Natural killer cell (primary cell): ENCODE results near the gene ZNF408. TPM values are rescaled to one million over a fixed set of nuclear protein-coding genes. Genes with fewer than 3 reads are reported as not detected.

Source experiments
- ATAC-seq, 3 donors: fragments of 150-1000 bp in 2 of 3; fragments of 200-7000 bp in 1 of 3; cut with Tn5 transposase; 1 replicate in 1 of 3; 2 replicates in 2 of 3; pipeline ENCODE4 v1.10.0; 2021; ENCODE audit warnings: mild to moderate bottlenecking in 2 of 3, moderate library complexity in 2 of 3
- DNase-seq, 2 donors: peaks; one replicate each; pipeline versions ENCODE4 v3.0.0 to v3.0.0-alpha.2; 2013 to 2021; ENCODE audit warnings: mixed read lengths in 1 of 2
- H3K27ac ChIP-seq: one replicate; pipeline ENCODE4 v1.5.1; 2013; ENCODE audit warnings: mild to moderate bottlenecking, low read length
- H3K27me3 ChIP-seq: one replicate; pipeline ENCODE4 v1.6.1; 2013; ENCODE audit warnings: low read length; ENCODE audit not compliant: control insufficient read depth, insufficient read depth
- H3K36me3 ChIP-seq: one replicate; pipeline ENCODE4 v1.6.1; 2013; ENCODE audit warnings: low read length; ENCODE audit not compliant: control insufficient read depth, insufficient read depth
- H3K4me1 ChIP-seq: one replicate; pipeline ENCODE4 v1.6.1; 2013; ENCODE audit warnings: low read length; ENCODE audit not compliant: control insufficient read depth, insufficient read depth
- H3K4me3 ChIP-seq: one replicate; pipeline ENCODE4 v1.5.1; 2013; ENCODE audit warnings: low read length
- H3K9me3 ChIP-seq: one replicate; pipeline ENCODE4 v1.6.1; 2013; ENCODE audit warnings: low read length; ENCODE audit not compliant: control insufficient read depth, insufficient read depth
- H3K27ac Mint-ChIP-seq, 2 donors: one replicate each; pipeline ENCODE4 v1.8.0; 2022; ENCODE audit warnings: mild to moderate bottlenecking in 2 of 2, mixed read lengths in 2 of 2, moderate library complexity in 1 of 2
- H3K27me3 Mint-ChIP-seq, 2 donors: one replicate each; pipeline ENCODE4 v1.8.0; 2022; ENCODE audit warnings: low read depth in 2 of 2, mixed read lengths in 2 of 2
- H3K36me3 Mint-ChIP-seq: one replicate; pipeline ENCODE4 v1.8.0; 2022; ENCODE audit warnings: mixed read lengths
- H3K4me1 Mint-ChIP-seq, 2 donors: one replicate each; pipeline ENCODE4 v1.8.0; 2022; ENCODE audit warnings: mixed read lengths in 2 of 2
- H3K4me3 Mint-ChIP-seq: one replicate; pipeline ENCODE4 v1.8.0; 2022; ENCODE audit warnings: mild to moderate bottlenecking, moderate library complexity, mixed read lengths
- H3K9me3 Mint-ChIP-seq, 2 donors: one replicate each; pipeline ENCODE4 v1.8.0; 2022; ENCODE audit warnings: mixed read lengths in 2 of 2
- WGBS: methylation state at CpG from one replicate; pipeline ENCODE4 v1.1.7; 2013; ENCODE audit warnings: missing lambda C conversion rate; ENCODE audit not compliant: insufficient coverage; 5-methylcytosine and 5-hydroxymethylcytosine counted together
- intact Hi-C: fragments of 100-400 bp; cut with micrococcal nuclease; formaldehyde crosslinking; loops from one replicate; pipeline ENCODE4 v1.14.2; 2022
- total RNA-seq, 4 donors: library from RNA; stranded (reverse); fragments of 120-200 nt in 1 of 4; gene quantifications; one replicate each; pipeline versions ENCODE4 v1.2.3 to v1.2.4, GENCODE V29; 2013 to 2022
- TF ChIP-seq, protein P1 (sequence below): fragments of 200-600 bp; IDR thresholded peaks from one replicate; pipeline ENCODE4 v1.8.0; 2022; ENCODE audit warnings: antibody characterized with exemption

ZNF408 gene
- total RNA-seq, 3 donors from 2014 or later (not counting 1 experiment from before 2014, with no cell fraction given), result 9.1 to 19.0 (median 9.6) TPM

DNA sequence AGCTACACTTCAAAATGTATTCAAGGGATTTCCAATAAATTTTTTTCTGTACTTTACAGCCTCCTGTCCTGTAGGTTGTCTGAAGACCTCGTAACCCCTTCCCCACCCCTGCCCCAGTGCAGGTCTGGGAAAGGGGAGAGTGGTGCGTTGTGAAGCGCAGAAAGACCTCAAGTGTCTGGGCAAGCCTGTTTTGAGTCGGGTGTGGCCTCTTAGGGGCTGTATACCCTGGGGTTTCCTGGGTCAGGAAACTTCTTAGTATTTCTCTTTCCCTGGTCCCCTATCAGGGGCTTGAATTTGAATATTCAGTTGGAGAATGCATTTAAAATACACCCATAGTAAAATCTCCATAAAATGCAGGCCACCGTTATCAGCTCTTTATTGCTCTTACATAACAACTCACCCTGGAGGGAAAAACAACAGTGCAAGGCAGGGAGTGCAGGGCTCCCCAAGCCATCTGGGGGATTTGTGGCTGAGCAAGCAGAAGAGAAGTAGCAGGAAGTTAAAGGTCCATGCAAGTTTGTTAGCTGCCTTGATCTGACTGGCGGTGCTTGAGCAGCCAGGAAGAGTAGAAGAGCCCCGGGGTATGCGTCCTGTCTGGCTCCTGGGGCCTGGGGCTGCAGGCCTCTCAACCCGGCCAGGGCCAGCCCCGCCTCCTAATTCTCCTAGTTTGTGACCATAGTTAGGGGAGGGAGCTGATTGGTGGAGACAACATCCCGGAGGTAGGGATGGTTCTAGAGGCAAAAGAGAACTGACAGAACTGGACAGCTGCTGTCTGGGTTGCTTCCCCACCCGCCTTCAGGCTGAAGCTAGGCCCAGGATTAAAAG is 26.2 kb upstream of the ZNF408 start:
- Histone ChIP-seq H3K27ac (peak overlapping the region; percentile 71), H3K27me3 (no peaks in the 10 kb centered on the region), H3K4me1 (peaks cover 77% of the 10 kb centered on the region), H3K36me3 (peaks cover 41% of the 10 kb centered on the region), H3K9me3 (no peaks in the 10 kb centered on the region), H3K4me3 (no peak overlapping the region)
- DNase-seq (peak in 1 of 2 donors; percentile 55), ATAC-seq (peak in 1 of 3 donors; percentile 11)
- Mint-ChIP-seq H3K36me3 (no peaks in the 10 kb centered on the region), H3K4me3 (peak overlapping the region; percentile 63), H3K27ac (peak overlapping the region; percentile 90 to 94), H3K9me3 (no peaks in the 10 kb centered on the region), H3K27me3 (no peaks in the 10 kb centered on the region), H3K4me1 (peaks cover 50 to 56% of the 10 kb centered on the region in 2 donors)
- TF ChIP-seq, protein P1, sequence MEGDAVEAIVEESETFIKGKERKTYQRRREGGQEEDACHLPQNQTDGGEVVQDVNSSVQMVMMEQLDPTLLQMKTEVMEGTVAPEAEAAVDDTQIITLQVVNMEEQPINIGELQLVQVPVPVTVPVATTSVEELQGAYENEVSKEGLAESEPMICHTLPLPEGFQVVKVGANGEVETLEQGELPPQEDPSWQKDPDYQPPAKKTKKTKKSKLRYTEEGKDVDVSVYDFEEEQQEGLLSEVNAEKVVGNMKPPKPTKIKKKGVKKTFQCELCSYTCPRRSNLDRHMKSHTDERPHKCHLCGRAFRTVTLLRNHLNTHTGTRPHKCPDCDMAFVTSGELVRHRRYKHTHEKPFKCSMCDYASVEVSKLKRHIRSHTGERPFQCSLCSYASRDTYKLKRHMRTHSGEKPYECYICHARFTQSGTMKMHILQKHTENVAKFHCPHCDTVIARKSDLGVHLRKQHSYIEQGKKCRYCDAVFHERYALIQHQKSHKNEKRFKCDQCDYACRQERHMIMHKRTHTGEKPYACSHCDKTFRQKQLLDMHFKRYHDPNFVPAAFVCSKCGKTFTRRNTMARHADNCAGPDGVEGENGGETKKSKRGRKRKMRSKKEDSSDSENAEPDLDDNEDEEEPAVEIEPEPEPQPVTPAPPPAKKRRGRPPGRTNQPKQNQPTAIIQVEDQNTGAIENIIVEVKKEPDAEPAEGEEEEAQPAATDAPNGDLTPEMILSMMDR, result no peak
- whole genome bisulfite sequencing, result 43% methylated on average over 10 of the region's 12 CpGs
- intact Hi-C loops, result loop anchor here (10.0 kb wide), 1 partner anchor 60 kb away; the partner anchor contains the start of genes ATG13 and HARBI1

DNA sequence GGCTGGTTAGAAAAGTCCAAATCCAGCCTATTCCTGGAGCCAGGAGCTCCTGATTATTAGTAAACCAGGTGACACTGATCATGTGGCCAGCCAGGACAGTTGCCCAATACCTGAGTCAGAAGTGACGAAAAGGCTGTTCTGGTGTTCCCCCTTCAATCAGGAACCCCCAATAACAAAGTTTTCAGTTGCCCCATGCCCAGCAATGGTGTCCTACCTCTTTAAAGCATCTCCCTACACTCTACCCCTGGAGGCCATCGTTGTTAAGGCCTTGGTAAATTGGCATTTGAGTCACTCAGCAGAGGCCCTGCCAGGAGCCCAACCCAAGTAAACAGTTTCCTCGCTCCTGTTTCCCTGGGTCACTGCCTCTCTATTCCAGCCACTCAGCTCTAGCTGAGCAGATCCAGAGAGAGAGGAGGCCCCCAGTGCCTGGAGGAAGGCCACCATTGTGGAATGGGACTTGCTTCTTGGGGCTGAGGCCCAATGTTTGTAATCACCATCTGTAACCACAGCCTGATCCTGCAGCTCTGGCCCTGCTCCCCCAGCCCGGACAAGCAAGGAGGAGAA is 25.5 kb upstream of the ZNF408 start:
- Mint-ChIP-seq H3K36me3 (no peaks in the 10 kb centered on the region), H3K4me1 (peaks cover 44 to 52% of the 10 kb centered on the region in 2 donors), H3K27ac (peak overlapping the region; percentile 90 to 94), H3K9me3 (no peaks in the 10 kb centered on the region), H3K4me3 (peak overlapping the region; percentile 4), H3K27me3 (no peaks in the 10 kb centered on the region)
- TF ChIP-seq, protein P1, result no peak
- WGBS, result 81% methylated on average over 4 of the region's 4 CpGs
- intact Hi-C loops, result loop anchor here (10.0 kb wide), 1 partner anchor 61 kb away; the partner anchor contains the start of genes ATG13 and HARBI1
- Histone ChIP-seq H3K4me1 (peaks cover 70% of the 10 kb centered on the region), H3K9me3 (no peaks in the 10 kb centered on the region), H3K36me3 (peaks cover 46% of the 10 kb centered on the region), H3K27me3 (no peaks in the 10 kb centered on the region), H3K27ac (peak overlapping the region; percentile 71), H3K4me3 (no peak overlapping the region)
- ATAC-seq (no peak), DNase-seq (no peak)

DNA sequence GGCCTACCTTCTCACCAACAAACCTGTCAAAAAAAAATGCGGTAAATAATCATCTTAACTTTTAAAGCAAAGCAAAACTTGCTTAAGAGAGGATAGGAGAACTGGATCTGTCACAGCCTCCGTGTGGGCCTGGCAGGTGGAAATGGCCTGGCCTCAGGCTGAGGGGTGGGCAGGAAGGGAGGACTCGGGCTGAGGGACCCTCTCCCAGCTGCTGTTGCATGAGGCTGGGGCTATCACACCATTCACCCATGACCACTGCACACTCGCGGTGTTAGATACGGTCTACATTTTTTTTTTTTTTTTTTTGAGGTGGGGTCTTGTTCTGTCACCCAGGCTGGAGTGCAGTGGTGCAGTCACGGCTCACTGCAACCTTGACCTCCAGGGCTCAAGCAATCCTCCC is 24.9 kb upstream of the ZNF408 start:
- DNase-seq (no peak), ATAC-seq (no peak)
- Histone ChIP-seq H3K9me3 (no peaks in the 10 kb centered on the region), H3K4me3 (no peak overlapping the region), H3K36me3 (peaks cover 52% of the 10 kb centered on the region), H3K27ac (peak overlapping the region; percentile 71), H3K4me1 (peaks cover 64% of the 10 kb centered on the region), H3K27me3 (no peaks in the 10 kb centered on the region)
- H3K4me3 Mint-ChIP-seq, result peak overlapping the region; percentile 4
- peaks cover 39 to 46% of the 10 kb centered on the region in 2 donors for H3K4me1 Mint-ChIP-seq
- 80% methylated on average over 7 of the region's 7 CpGs for WGBS
- H3K36me3 Mint-ChIP-seq, result no peaks in the 10 kb centered on the region
- H3K27ac Mint-ChIP-seq, result peak overlapping the region; percentile 90 to 94
- intact Hi-C loops, result loop anchor here (10.0 kb wide), 1 partner anchor 61 kb away; the partner anchor contains the start of genes ATG13 and HARBI1
- H3K9me3 Mint-ChIP-seq, result no peaks in the 10 kb centered on the region
- TF ChIP-seq, protein P1, result no peak
- no peaks in the 10 kb centered on the region for H3K27me3 Mint-ChIP-seq
